OCI-LY7 (cell line): ENCODE measurements around the gene EP400. TPM values are rescaled to one million over a fixed set of nuclear protein-coding genes. Genes with fewer than 3 reads are reported as not detected.

ENCODE experiments used
- BruUV-seq: library from RNA; stranded (reverse); fragments of 400-500 nt; replicated peaks from 2 replicates; lab custom pipeline; 2021; lab: Mats Ljungman, UMichigan
- CTCF ChIA-PET: fragments of 300-600 bp; sonication (Branson Sonifier 250); formaldehyde crosslinking; loops from one replicate; lab custom pipeline; 2022; ENCODE audit warnings: antibody characterized with exemption; ENCODE audit not compliant: unreplicated experiment; lab: Charles Lee
- POLR2A ChIA-PET: fragments of 300-600 bp; sonication (Branson Sonifier 250); formaldehyde crosslinking; loops from one replicate; lab custom pipeline; 2022; ENCODE audit warnings: antibody characterized with exemption; lab: Charles Lee
- DNase-seq: peaks from one replicate; pipeline ENCODE4 v3.0.0-alpha.2; 2015; ENCODE audit warnings: low spot score
- H2AFZ ChIP-seq: fragments of 200-600 bp; sonication (generic), shearing (Covaris generic); 2 replicates; pipeline ENCODE4 v1.6.1; 2014; ENCODE audit warnings: mild to moderate bottlenecking, antibody characterized with exemption, low read length, moderate library complexity
- H3K27ac ChIP-seq: fragments of 200-600 bp; sonication (generic); 2 replicates; pipeline ENCODE4 v1.5.1; 2014; ENCODE audit warnings: mixed run types, low read depth, mild to moderate bottlenecking, moderate library complexity, low read length, inconsistent platforms; ENCODE audit not compliant: poor library complexity, severe bottlenecking
- H3K36me3 ChIP-seq: fragments of 200-600 bp; sonication (generic); 2 replicates; pipeline ENCODE4 v1.6.1; 2014; ENCODE audit warnings: mild to moderate bottlenecking, antibody characterized with exemption, low read length, moderate library complexity, mixed read lengths; ENCODE audit not compliant: insufficient read depth
- H3K4me1 ChIP-seq: fragments of 200-600 bp; sonication (generic); 2 replicates; pipeline ENCODE4 v1.5.1; 2014; ENCODE audit warnings: mild to moderate bottlenecking, low read length; ENCODE audit not compliant: insufficient read depth, poor library complexity, severe bottlenecking
- H3K4me2 ChIP-seq: fragments of 200-600 bp; sonication (generic); 2 replicates; pipeline ENCODE4 v1.6.1; 2014; ENCODE audit warnings: mild to moderate bottlenecking, low read length
- H3K4me3 ChIP-seq: fragments of 200-600 bp; sonication (generic); 2 replicates; pipeline ENCODE4 v1.5.1; 2014; ENCODE audit warnings: mild to moderate bottlenecking, low read depth, low read length; ENCODE audit not compliant: poor library complexity, severe bottlenecking
- H3K79me2 ChIP-seq: fragments of 200-600 bp; sonication (generic); 2 replicates; pipeline ENCODE4 v1.6.1; 2016; ENCODE audit warnings: low read depth, mild to moderate bottlenecking, low read length, moderate library complexity, mixed read lengths; ENCODE audit not compliant: insufficient read depth
- H3K9me2 ChIP-seq: fragments of 200-600 bp; sonication (generic); 2 replicates; pipeline ENCODE4 v1.6.1; 2016; ENCODE audit warnings: mild to moderate bottlenecking, low read length, mixed read lengths; ENCODE audit not compliant: insufficient read depth
- H3K9me3 ChIP-seq: fragments of 200-600 bp; sonication (generic); 2 replicates; pipeline ENCODE4 v1.6.1; 2014; ENCODE audit warnings: mild to moderate bottlenecking, mixed run types, low read length, mixed read lengths
- H4K20me1 ChIP-seq: fragments of 200-600 bp; sonication (generic); 2 replicates; pipeline ENCODE4 v1.6.1; 2014; ENCODE audit warnings: mild to moderate bottlenecking, antibody characterized with exemption, low read length, moderate library complexity, mixed read lengths; ENCODE audit not compliant: insufficient read depth
- CTCF ChIP-seq: fragments of 200-600 bp; sonication (generic); conservative IDR thresholded peaks from 2 replicates; pipeline ENCODE4 v1.5.1; 2014; ENCODE audit warnings: mild to moderate bottlenecking, antibody characterized with exemption, low read length, moderate library complexity, mixed read lengths
- EZH2phosphoT487 ChIP-seq: fragments of 200-600 bp; sonication (generic); IDR thresholded peaks from 2 replicates; pipeline ENCODE4 v1.6.1; 2018; ENCODE audit warnings: low read depth, borderline replicate concordance, mild to moderate bottlenecking, mixed run types, antibody characterized with exemption, low read length, moderate library complexity, mixed read lengths
- intact Hi-C: fragments of 100-400 bp; cut with micrococcal nuclease; formaldehyde crosslinking; loops from one replicate; pipeline ENCODE4 v1.10.0; 2022; ENCODE audit not compliant: unreplicated experiment
- total RNA-seq, 2 experiments: library from RNA; depleted of rRNA in 1 of 2; stranded (reverse); fragments of >200 nt in 1 of 2; shearing (Covaris generic) in 1 of 2; gene quantifications; 2 replicates each; pipeline ENCODE4 v1.2.3, GENCODE V29; 2014 to 2022

EP400 gene
- total RNA-seq, 2 experiments from 2014 or later = 20.7 to 56.2 TPM

- Histone ChIP-seq H3K4me3 (no peak overlapping the region), H3K4me1 (no peaks in the 10 kb centered on the region), H4K20me1 (no peaks in the 10 kb centered on the region), H3K79me2 (no peaks in the 10 kb centered on the region), H3K9me3 (no peaks in the 10 kb centered on the region), H3K27ac (no peak overlapping the region), H3K36me3 (peaks cover 45% of the 10 kb centered on the region), H3K4me2 (no peak overlapping the region), H2AFZ (no peak overlapping the region), H3K9me2 (no peaks in the 10 kb centered on the region)
- TF ChIP-seq EZH2phosphoT487 (no peak), CTCF (no peak)
- DNase-seq = no peak
- BruUV-seq = no TSS peak
- intact Hi-C loops = loop anchor here (5.0 kb wide), 1 partner anchor 153 kb away; no protein-coding TSS in a partner anchor
- CTCF ChIA-PET = no interaction called here
- POLR2A ChIA-PET = no interaction called here
Observed at GRCh38 chr12:132004946-132005345, 55.2 kb downstream of the EP400 start.

- intact Hi-C loops = no loop called here
- Histone ChIP-seq H3K4me2 (no peak overlapping the region), H3K4me3 (no peak overlapping the region), H3K36me3 (peaks cover 55% of the 10 kb centered on the region), H3K9me2 (no peaks in the 10 kb centered on the region), H4K20me1 (no peaks in the 10 kb centered on the region), H2AFZ (no peak overlapping the region), H3K27ac (no peak overlapping the region), H3K9me3 (no peaks in the 10 kb centered on the region), H3K79me2 (no peaks in the 10 kb centered on the region), H3K4me1 (no peaks in the 10 kb centered on the region)
- DNase-seq = no peak
- ChIA-PET CTCF (no interaction called here), POLR2A (no interaction called here)
- no peak for TF ChIP-seq EZH2phosphoT487
- no peak for TF ChIP-seq CTCF
- BruUV-seq = no TSS peak
Observed at GRCh38 chr12:132006056-132006680, 56.4 kb downstream of the EP400 start.

GRCh38 chr12:132007041-132007440 is 57.3 kb downstream of the EP400 start:
- H3K36me3 ChIP-seq = peaks cover 64% of the 10 kb centered on the region

More at GRCh38 chr12:132007041-132007440, 57.3 kb downstream of the EP400 start:
- no peak overlapping the region for H2AFZ ChIP-seq
- BruUV-seq = no TSS peak
- no peaks in the 10 kb centered on the region for H3K79me2 ChIP-seq
- H3K4me2 ChIP-seq = no peak overlapping the region
- ChIA-PET CTCF (no interaction called here), POLR2A (no interaction called here)
- TF ChIP-seq EZH2phosphoT487 = no peak
- no peak for TF ChIP-seq CTCF
- H4K20me1 ChIP-seq = no peaks in the 10 kb centered on the region
- H3K9me2 ChIP-seq = no peaks in the 10 kb centered on the region
- DNase-seq = no peak
- no peaks in the 10 kb centered on the region for H3K4me1 ChIP-seq
- no peak overlapping the region for H3K27ac ChIP-seq
- no peak overlapping the region for H3K4me3 ChIP-seq
- H3K9me3 ChIP-seq = no peaks in the 10 kb centered on the region
- intact Hi-C loops = no loop called here
